Mesothelial cell of epicardium (in vitro differentiated cells): ENCODE results near the gene FOLR2. TPM values are rescaled to one million over a fixed set of nuclear protein-coding genes. Genes with fewer than 3 reads are reported as not detected.

Source experiments
- DNase-seq, 2 experiments: peaks; one replicate each; pipeline ENCODE4 v3.0.0; 2021; ENCODE audit warnings: low spot score in 2 of 2; ENCODE audit not compliant: unreplicated experiment in 2 of 2
- H3K27ac Mint-ChIP-seq: 2 replicates; pipeline ENCODE4 v1.8.0; 2021; ENCODE audit warnings: mixed read lengths
- H3K27me3 Mint-ChIP-seq: 2 replicates; pipeline ENCODE4 v1.8.0; 2021; ENCODE audit warnings: low read depth, mixed read lengths
- H3K36me3 Mint-ChIP-seq: 2 replicates; pipeline ENCODE4 v1.8.0; 2021; ENCODE audit warnings: mixed read lengths
- H3K4me1 Mint-ChIP-seq: 2 replicates; pipeline ENCODE4 v1.8.0; 2021; ENCODE audit warnings: mixed read lengths
- H3K4me3 Mint-ChIP-seq: 2 replicates; pipeline ENCODE4 v1.8.0; 2021; ENCODE audit warnings: mild to moderate bottlenecking, moderate library complexity, mixed read lengths
- H3K9me3 Mint-ChIP-seq: 2 replicates; pipeline ENCODE4 v1.8.0; 2021; ENCODE audit warnings: mixed read lengths
- total RNA-seq: library from RNA; stranded (reverse); gene quantifications from 3 replicates; pipeline ENCODE4 v1.2.1, GENCODE V29; 2021
- TF ChIP-seq, protein P1 (sequence below): fragments of 200-600 bp; sonication (generic); IDR thresholded peaks from one replicate; pipeline ENCODE4 v1.5.0; 2021; ENCODE audit warnings: antibody characterized with exemption; ENCODE audit not compliant: unreplicated experiment

The FOLR2 gene
- total RNA-seq, 1 donor from 2014 or later: not detected

DNA sequence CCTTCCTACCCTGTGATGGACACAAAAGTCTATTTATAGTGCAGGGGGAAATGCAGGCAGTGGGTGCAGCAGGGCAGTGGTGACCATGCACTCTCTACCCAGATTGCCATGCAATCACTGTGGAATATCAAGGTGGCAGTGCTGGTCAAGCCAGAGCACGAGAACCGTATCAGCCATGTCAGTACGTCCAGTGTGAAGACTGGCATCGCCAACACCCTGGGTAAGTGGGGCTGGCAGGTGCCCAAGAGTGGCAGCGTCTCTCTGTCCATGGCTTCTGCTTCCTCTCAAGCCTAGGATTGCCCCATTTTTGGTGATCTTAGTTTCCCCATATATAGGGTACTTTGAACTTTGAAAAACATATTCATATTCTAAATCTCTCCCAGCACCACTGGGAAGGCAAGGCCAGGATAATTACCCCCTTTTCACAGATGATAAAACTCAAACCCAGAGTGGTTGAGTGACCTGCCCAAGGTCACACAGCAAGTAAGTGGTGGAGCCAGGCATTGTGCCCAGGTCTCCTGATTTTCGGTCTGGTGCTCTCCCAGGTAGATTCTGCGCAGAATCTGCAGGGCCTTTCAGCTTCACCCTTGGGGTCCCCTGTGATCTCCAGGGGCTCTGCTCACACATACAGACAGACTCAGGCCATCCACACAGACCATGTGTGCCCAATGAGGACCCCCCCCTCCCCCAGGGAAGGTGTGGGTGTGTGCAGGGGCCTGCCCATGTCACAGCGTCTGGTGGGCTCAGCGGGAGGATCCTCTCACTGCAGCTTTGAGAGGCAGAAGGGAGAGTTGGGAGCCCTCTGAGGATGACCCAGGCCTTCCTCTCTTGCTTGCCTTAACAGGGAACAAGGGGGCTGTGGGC, 15.0 kb downstream of the FOLR2 start:
- Mint-ChIP-seq H3K36me3 (peaks cover 45% of the 10 kb centered on the region), H3K4me1 (peaks cover under 1% of the 10 kb centered on the region), H3K27ac (no peak overlapping the region), H3K27me3 (no peaks in the 10 kb centered on the region), H3K9me3 (no peaks in the 10 kb centered on the region), H3K4me3 (no peak overlapping the region)
- TF ChIP-seq, protein P1, sequence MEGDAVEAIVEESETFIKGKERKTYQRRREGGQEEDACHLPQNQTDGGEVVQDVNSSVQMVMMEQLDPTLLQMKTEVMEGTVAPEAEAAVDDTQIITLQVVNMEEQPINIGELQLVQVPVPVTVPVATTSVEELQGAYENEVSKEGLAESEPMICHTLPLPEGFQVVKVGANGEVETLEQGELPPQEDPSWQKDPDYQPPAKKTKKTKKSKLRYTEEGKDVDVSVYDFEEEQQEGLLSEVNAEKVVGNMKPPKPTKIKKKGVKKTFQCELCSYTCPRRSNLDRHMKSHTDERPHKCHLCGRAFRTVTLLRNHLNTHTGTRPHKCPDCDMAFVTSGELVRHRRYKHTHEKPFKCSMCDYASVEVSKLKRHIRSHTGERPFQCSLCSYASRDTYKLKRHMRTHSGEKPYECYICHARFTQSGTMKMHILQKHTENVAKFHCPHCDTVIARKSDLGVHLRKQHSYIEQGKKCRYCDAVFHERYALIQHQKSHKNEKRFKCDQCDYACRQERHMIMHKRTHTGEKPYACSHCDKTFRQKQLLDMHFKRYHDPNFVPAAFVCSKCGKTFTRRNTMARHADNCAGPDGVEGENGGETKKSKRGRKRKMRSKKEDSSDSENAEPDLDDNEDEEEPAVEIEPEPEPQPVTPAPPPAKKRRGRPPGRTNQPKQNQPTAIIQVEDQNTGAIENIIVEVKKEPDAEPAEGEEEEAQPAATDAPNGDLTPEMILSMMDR: no peak
- no peak for DNase-seq

DNA sequence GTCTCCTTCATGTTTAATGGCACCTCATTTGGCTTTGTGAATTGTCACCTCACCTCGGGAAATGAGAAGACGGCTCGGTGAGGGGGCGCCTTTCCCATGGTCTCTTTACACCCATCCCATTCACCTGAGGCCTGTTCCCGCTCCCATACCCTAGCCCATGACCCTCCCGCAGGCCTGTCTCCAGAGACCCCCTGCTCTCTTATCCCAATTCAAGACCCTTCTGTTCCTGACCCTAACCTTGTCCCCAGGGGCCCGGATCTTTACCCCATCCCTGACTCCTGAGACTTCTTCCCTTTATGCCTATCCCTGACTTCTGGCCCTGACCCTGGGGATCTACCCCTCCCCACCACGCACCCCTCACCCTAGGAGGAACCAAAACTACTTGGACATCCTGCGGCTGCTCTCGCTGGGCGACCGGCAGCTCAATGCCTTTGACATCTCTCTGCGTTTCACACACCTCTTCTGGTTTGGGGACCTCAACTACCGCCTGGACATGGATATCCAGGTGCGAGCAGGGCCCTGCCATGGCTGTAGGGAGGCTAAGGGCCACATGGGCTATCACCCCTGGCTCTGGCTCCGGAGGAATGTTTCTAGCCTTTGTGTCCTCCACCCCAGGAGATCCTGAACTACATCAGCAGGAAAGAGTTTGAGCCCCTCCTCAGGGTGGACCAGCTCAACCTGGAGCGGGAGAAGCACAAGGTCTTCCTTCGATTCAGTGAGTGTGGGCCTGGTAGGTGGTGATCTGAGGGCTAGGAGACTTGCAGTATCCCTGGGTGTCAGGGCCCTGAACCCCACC, 15.9 kb downstream of the FOLR2 start:
- H3K9me3 Mint-ChIP-seq: no peaks in the 10 kb centered on the region
- H3K4me1 Mint-ChIP-seq: no peaks in the 10 kb centered on the region
- H3K27ac Mint-ChIP-seq: no peak overlapping the region
- TF ChIP-seq, protein P1: no peak
- no peak for DNase-seq
- peaks cover 48% of the 10 kb centered on the region for H3K36me3 Mint-ChIP-seq
- H3K27me3 Mint-ChIP-seq: no peaks in the 10 kb centered on the region
- no peak overlapping the region for H3K4me3 Mint-ChIP-seq

DNA sequence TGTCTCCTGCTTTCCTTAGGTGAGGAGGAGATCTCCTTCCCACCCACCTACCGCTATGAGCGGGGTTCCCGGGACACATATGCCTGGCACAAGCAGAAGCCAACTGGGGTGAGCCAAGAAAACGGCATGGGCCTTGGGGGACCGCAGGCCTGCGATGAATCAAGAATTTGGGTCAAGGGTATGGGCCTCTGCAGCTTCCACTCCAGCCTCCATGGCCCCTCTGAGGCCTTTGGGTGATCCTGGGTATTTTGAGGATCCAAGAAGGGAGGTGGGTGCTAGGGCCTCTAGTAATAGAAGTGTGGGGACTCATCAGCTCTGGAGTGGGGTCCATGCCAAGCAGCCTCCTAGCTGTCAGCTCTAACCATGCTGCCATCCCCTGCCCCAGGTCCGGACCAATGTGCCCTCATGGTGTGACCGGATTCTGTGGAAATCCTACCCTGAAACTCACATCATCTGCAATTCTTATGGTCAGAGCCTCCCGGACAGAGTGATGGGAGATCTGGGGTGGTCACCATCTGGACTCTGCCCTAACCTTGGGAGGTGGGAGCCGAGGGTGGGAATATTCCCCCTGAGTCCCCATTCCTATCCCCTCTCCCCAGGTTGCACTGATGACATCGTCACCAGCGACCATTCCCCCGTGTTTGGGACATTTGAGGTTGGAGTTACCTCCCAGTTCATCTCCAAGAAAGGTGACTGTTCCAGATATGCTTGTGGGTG, 16.6 kb downstream of the FOLR2 start:
- Mint-ChIP-seq H3K4me3 (no peak overlapping the region), H3K27ac (no peak overlapping the region), H3K36me3 (peaks cover 48% of the 10 kb centered on the region)

DNA sequence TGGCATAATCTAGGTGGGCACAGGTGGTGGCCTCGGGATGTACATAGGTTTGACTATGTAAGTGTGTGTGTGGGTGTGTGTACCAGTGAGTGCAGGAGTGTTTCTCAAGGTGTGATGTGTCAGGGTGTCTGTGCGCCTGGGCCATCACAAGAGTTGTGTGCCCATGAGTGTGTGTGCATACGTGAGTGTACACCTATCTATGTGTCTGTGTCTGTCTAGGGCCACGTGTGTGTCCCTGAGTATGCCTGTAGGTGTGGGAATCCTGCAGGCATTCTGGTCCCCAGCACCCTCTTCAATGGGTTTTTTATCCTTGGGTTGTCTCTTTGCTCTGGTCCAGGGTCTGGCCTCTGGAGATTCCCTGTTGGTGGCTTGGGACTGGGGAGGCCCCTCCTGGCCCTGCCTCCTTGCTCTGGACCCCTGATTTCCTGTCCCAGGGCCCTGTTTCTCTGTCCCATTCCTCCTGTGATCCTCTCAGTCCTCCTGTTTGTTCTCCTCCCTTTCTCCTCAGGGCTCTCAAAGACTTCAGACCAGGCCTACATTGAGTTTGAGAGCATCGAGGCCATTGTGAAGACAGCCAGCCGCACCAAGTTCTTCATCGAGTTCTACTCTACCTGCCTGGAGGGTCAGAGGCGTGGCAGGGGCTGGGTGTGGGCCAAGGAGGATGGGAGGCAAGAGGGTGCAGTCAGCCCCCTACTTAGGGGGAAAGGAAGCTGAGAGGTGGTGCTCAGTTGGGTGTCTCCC, 17.3 kb downstream of the FOLR2 start:
- peaks cover 46% of the 10 kb centered on the region for H3K36me3 Mint-ChIP-seq
- no peaks in the 10 kb centered on the region for H3K9me3 Mint-ChIP-seq
- peaks cover 9% of the 10 kb centered on the region for H3K27me3 Mint-ChIP-seq
- no peak overlapping the region for H3K27ac Mint-ChIP-seq
- peak in 1 of 2 experiments; percentile 29 for DNase-seq
- TF ChIP-seq, protein P1: no peak
- H3K4me3 Mint-ChIP-seq: no peak overlapping the region
- peaks cover 3% of the 10 kb centered on the region for H3K4me1 Mint-ChIP-seq

More for the DNA sequence above, 16.6 kb downstream of the FOLR2 start:
- Mint-ChIP-seq H3K27me3 (peaks cover 1% of the 10 kb centered on the region), H3K9me3 (no peaks in the 10 kb centered on the region), H3K4me1 (no peaks in the 10 kb centered on the region)
- no peak for DNase-seq
- TF ChIP-seq, protein P1: no peak

DNA sequence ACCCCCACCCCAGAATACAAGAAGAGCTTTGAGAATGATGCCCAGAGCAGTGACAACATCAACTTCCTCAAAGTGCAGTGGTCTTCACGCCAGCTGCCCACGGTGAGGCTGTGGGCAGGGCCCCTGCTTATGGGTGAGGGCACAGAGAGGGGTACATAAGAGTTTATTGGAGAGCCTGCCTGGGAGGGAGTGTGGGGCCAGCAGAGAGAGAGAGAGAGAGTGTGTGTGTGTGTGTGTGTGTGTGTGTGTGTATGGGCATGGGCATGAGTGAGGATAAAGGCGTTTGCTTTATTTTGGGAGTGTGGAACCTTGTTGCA, 17.9 kb downstream of the FOLR2 start:
- Mint-ChIP-seq H3K36me3 (peaks cover 42% of the 10 kb centered on the region), H3K27ac (no peak overlapping the region), H3K27me3 (peaks cover 14% of the 10 kb centered on the region), H3K4me1 (peaks cover 8% of the 10 kb centered on the region), H3K9me3 (no peaks in the 10 kb centered on the region), H3K4me3 (no peak overlapping the region)
- TF ChIP-seq, protein P1: no peak
- no peak for DNase-seq
